ENCODE results near the gene NHSL1.

GRCh38 chr6:138374815-138375214 lies 124.5 kb downstream of the NHSL1 start:
- TF ChIP-seq POLR2AphosphoS5 (IDR thresholded peaks at IDR 0.05; ENCODE audit: low read depth, low read length), result no peak
- no peak for TF ChIP-seq POLR2A (IDR thresholded peaks at IDR 0.05; ENCODE audit: low read depth, low read length)

Measured in GM12892 (cell line).